HepG2 (cell line): Measurements from ENCODE around the gene TBC1D22A. TPM values are rescaled to one million over a fixed set of nuclear protein-coding genes. Genes with fewer than 3 reads are reported as not detected.

Source experiments
- ATAC-seq: fragments of 200-7000 bp; cut with Tn5 transposase; 3 replicates; pipeline ENCODE4 v1.9.1; 2020; ENCODE audit warnings: mild to moderate bottlenecking, moderate library complexity
- BruUV-seq: library from RNA; stranded (reverse); fragments of 400-500 nt; replicated peaks from 2 replicates; lab custom pipeline; 2021; lab: Mats Ljungman, UMichigan
- CTCF ChIA-PET: fragments of 300-600 bp; formaldehyde crosslinking; extraction: SDS; loops from one replicate; lab custom pipeline; 2021; ENCODE audit warnings: low total read pairs, inconsistent platforms, low intra/inter-chr PET ratio; lab: Yijun Ruan, JAX
- POLR2A ChIA-PET: fragments of 350-600 bp; sonication (Branson Sonifier 250); formaldehyde crosslinking; loops from one replicate; lab custom pipeline; 2020; ENCODE audit warnings: antibody characterized with exemption, inconsistent platforms; lab: Yijun Ruan, JAX
- DNase-seq: peaks from one replicate; pipeline ENCODE4 v3.0.0-alpha.2; 2015; ENCODE audit warnings: low spot score
- FAIRE-seq: peaks from 3 replicates; lab custom pipeline; 2011; peaks lifted over from hg19 to GRCh38; lab: Jason Lieb, UNC
- H2AFZ ChIP-seq: one replicate; pipeline ENCODE4 v1.6.1; 2011; ENCODE audit warnings: low read length, inconsistent platforms
- H3K27ac ChIP-seq: fragments of 300-600 bp; 3 replicates; pipeline ENCODE4 v1.8.0; 2011; ENCODE audit warnings: mixed run types, mild to moderate bottlenecking, mixed read lengths, low read length, inconsistent platforms; ENCODE audit not compliant: insufficient read depth; ENCODE audit errors: extremely low read length
- H3K27me3 ChIP-seq, 2 experiments: fragments of 200-600 bp in 1 of 2; 2 replicates in 1 of 2; 3 replicates in 1 of 2; pipeline versions ENCODE4 v1.6.0 to v1.8.0; 2011; ENCODE audit warnings: low read length in 2 of 2, mild to moderate bottlenecking in 2 of 2, moderate library complexity in 2 of 2, inconsistent platforms in 1 of 2; ENCODE audit not compliant: insufficient read depth in 2 of 2, control insufficient read depth in 1 of 2
- H3K36me3 ChIP-seq, 2 experiments: fragments of 200-600 bp in 1 of 2; replicated peaks in 1 of 2; 2 replicates in 1 of 2; 3 replicates in 1 of 2; pipeline versions ENCODE4 v1.5.1 to v1.8.0; 2011; ENCODE audit warnings: low read length in 2 of 2, inconsistent platforms in 1 of 2; ENCODE audit not compliant: insufficient read depth in 2 of 2, control insufficient read depth in 1 of 2
- H3K4me1 ChIP-seq: 2 replicates; pipeline ENCODE4 v1.5.1; 2012; ENCODE audit warnings: low read length, inconsistent platforms; ENCODE audit not compliant: insufficient read depth
- H3K4me2 ChIP-seq: 2 replicates; pipeline ENCODE4 v1.6.0; 2011; ENCODE audit warnings: low read depth, low read length, inconsistent platforms
- H3K4me3 ChIP-seq, 3 experiments: fragments of 200-600 bp in 1 of 3; sonication (generic), shearing (Covaris generic) in 1 of 3; replicated peaks in 1 of 3; 2 replicates each; pipeline ENCODE4 v1.5.1; 2011 to 2016; ENCODE audit warnings: low read length in 3 of 3, inconsistent platforms in 2 of 3, low read depth in 2 of 3, mild to moderate bottlenecking in 2 of 3, control low read depth in 1 of 3, mixed read lengths in 1 of 3; ENCODE audit not compliant: insufficient read depth in 1 of 3
- H3K79me2 ChIP-seq: one replicate; pipeline ENCODE4 v1.6.1; 2011; ENCODE audit warnings: low read length, inconsistent platforms; ENCODE audit not compliant: insufficient read depth
- H3K9ac ChIP-seq: 2 replicates; pipeline ENCODE4 v1.6.0; 2011; ENCODE audit warnings: mild to moderate bottlenecking, low read depth, low read length, inconsistent platforms; ENCODE audit not compliant: insufficient read depth
- H3K9me3 ChIP-seq: 2 replicates; pipeline ENCODE4 v1.5.1; 2012; ENCODE audit warnings: mild to moderate bottlenecking, low read length
- H4K20me1 ChIP-seq: 2 replicates; pipeline ENCODE4 v1.6.0; 2011; ENCODE audit warnings: inconsistent platforms, mild to moderate bottlenecking, low read length, moderate library complexity; ENCODE audit not compliant: insufficient read depth
- ARNT ChIP-seq: fragments of 450-650 bp; IDR thresholded peaks from 2 replicates; pipeline ENCODE4 v1.6.1; 2017
- CENPT ChIP-seq: sonication (generic); formaldehyde crosslinking; IDR thresholded peaks from 2 replicates; pipeline ENCODE4 v1.8.0; 2022; ENCODE audit warnings: low read depth, mild to moderate bottlenecking, moderate library complexity, missing genetic modification reagents
- ETV5 ChIP-seq: IDR thresholded peaks from 2 replicates; pipeline ENCODE4 v1.6.1; 2018; ENCODE audit warnings: missing biosample characterization, missing genetic modification reagents, inconsistent platforms, borderline replicate concordance
- FOXO1 ChIP-seq: sonication (generic); formaldehyde crosslinking; IDR thresholded peaks from 2 replicates; pipeline ENCODE4 v1.4.0; 2020; ENCODE audit warnings: missing genetic modification reagents
- HCFC1 ChIP-seq: fragments of 150-350 bp; IDR thresholded peaks from 2 replicates; pipeline ENCODE4 v1.6.1; 2014; ENCODE audit warnings: low read depth, low read length
- HDAC1 ChIP-seq: sonication (generic); formaldehyde crosslinking; IDR thresholded peaks from 2 replicates; pipeline ENCODE4 v1.5.1; 2020; ENCODE audit warnings: mild to moderate bottlenecking, missing genetic modification reagents
- HDAC2 ChIP-seq: sonication (generic); formaldehyde crosslinking; IDR thresholded peaks from 2 replicates; pipeline ENCODE4 v1.4.0; 2020; ENCODE audit warnings: missing genetic modification reagents
- KDM4B ChIP-seq: sonication (generic); formaldehyde crosslinking; IDR thresholded peaks from 2 replicates; pipeline ENCODE4 v1.4.0; 2020; ENCODE audit warnings: missing genetic modification reagents
- MATR3 ChIP-seq: sonication (generic); formaldehyde crosslinking; IDR thresholded peaks from 2 replicates; pipeline ENCODE4 v1.4.0; 2020; ENCODE audit warnings: missing genetic modification reagents
- MED1 ChIP-seq: sonication (generic); formaldehyde crosslinking; IDR thresholded peaks from 2 replicates; pipeline ENCODE4 v1.4.0; 2020; ENCODE audit warnings: missing genetic modification reagents
- NFIC ChIP-seq: IDR thresholded peaks from 2 replicates; pipeline ENCODE4 v1.6.1; 2012; ENCODE audit warnings: mild to moderate bottlenecking, low read length, inconsistent platforms
- PAF1 ChIP-seq: IDR thresholded peaks from 2 replicates; pipeline ENCODE4 v1.6.1; 2016; ENCODE audit warnings: missing genetic modification reagents, missing compliant biosample characterization
- RFX1 ChIP-seq: fragments of 450-650 bp; IDR thresholded peaks from 2 replicates; pipeline ENCODE4 v1.6.1; 2017
- ZFAT ChIP-seq: sonication (generic); formaldehyde crosslinking; conservative IDR thresholded peaks from 2 replicates; pipeline ENCODE4 v1.8.1; 2023; ENCODE audit warnings: missing genetic modification reagents, inconsistent platforms
- ZNF20 ChIP-seq: sonication (generic); formaldehyde crosslinking; IDR thresholded peaks from 2 replicates; pipeline ENCODE4 v1.4.0; 2020; ENCODE audit warnings: mild to moderate bottlenecking, moderate library complexity, missing genetic modification reagents
- ZNF430 ChIP-seq: sonication (generic); formaldehyde crosslinking; IDR thresholded peaks from 2 replicates; pipeline ENCODE4 v1.9.0; 2021; ENCODE audit warnings: mild to moderate bottlenecking, missing genetic modification reagents
- ZNF484 ChIP-seq: sonication (generic); formaldehyde crosslinking; IDR thresholded peaks from 2 replicates; pipeline ENCODE4 v1.5.1; 2020; ENCODE audit warnings: mild to moderate bottlenecking, low read depth, missing genetic modification reagents, borderline replicate concordance
- ZNF564 ChIP-seq: sonication (generic); formaldehyde crosslinking; IDR thresholded peaks from 2 replicates; pipeline ENCODE4 v1.8.1; 2023; ENCODE audit warnings: mild to moderate bottlenecking, missing genetic modification reagents
- ZNF660 ChIP-seq: sonication (generic); formaldehyde crosslinking; IDR thresholded peaks from 2 replicates; pipeline ENCODE4 v1.5.1; 2020; ENCODE audit warnings: mild to moderate bottlenecking, low read depth, missing genetic modification reagents, borderline replicate concordance
- WGBS: methylation state at CpG from one replicate; pipeline ENCODE4 v1.1.6; 2017; ENCODE audit warnings: low lambda C conversion rate; 5-methylcytosine and 5-hydroxymethylcytosine counted together
- in situ Hi-C: cut with HindIII; loops from 2 replicates; pipeline ENCODE4 v1.10.0; 2017; ENCODE audit warnings: low pct_unique_long_range_greater_than_20kb; ENCODE audit not compliant: extremely low pct_ligation_motif_present
- intact Hi-C: fragments of 100-400 bp; cut with micrococcal nuclease; formaldehyde crosslinking; loops from one replicate; pipeline ENCODE4 v1.10.0; 2022; ENCODE audit not compliant: unreplicated experiment
- polyA plus RNA-seq, 8 experiments: library from polyadenylated mRNA; depleted of rRNA in 3 of 8; stranded (reverse) in 7 of 8; unstranded in 1 of 8; fragments of >200 nt; fragmentation: Illumina TruSeq in 4 of 8; extraction: Trizol in 4 of 8; gene quantifications; 2 replicates each; pipeline versions ENCODE4 v1.2.1 to v1.2.3, GENCODE V29; 2011 to 2016; ENCODE audit warnings: low read depth in 4 of 8, missing spikeins in 1 of 8, mixed read lengths in 1 of 8; ENCODE audit not compliant: insufficient read depth in 1 of 8
- total RNA-seq, 5 experiments: library from RNA; depleted of rRNA; stranded (reverse); fragments of >200 nt; fragmentation: Illumina TruSeq; extraction: Trizol; gene quantifications; 2 replicates each; pipeline ENCODE4 v1.2.3, GENCODE V29; 2016; ENCODE audit warnings: low read depth in 1 of 5

The TBC1D22A gene
- total and polyA plus RNA-seq, 2 of the 13 experiments (the other 11 are each of a cell fraction or from before 2014, with no cell fraction given) = 17.3 to 18.0 TPM

DNA sequence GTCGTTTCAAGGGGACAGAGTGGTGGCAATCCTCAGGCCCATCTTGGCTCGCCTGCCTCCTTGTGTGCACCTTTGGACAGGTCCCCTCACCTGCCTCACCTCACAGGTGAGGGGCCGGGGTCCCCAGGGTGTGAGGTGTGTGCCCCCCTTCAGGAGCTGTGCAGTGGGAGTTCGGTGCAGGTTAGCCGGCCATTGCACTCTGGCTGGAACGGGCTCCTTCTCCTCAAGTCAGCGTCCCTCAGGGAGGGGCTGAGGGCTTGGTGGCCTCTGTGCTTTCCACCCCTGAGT, 269.1 kb downstream of the TBC1D22A start:
- Histone ChIP-seq H3K9ac (no peak overlapping the region), H3K79me2 (no peaks in the 10 kb centered on the region), H3K4me1 (no peaks in the 10 kb centered on the region), H3K27me3 (no peaks in the 10 kb centered on the region), H3K9me3 (no peaks in the 10 kb centered on the region), H3K27ac (no peak overlapping the region), H3K36me3 (peaks cover 0 to 5% of the 10 kb centered on the region in 2 experiments; a peak in 3 of 5 replicates), H2AFZ (no peak overlapping the region), H4K20me1 (no peaks in the 10 kb centered on the region), H3K4me3 (no peak overlapping the region), H3K4me2 (no peak overlapping the region)
- TF ChIP-seq ZNF20 (no peak), ZFAT (CRISPR knock-in tag) (no peak), KDM4B (CRISPR knock-in tag) (no peak), PAF1 (CRISPR knock-in tag) (no peak), MED1 (no peak), ZNF430 (CRISPR knock-in tag) (no peak), FOXO1 (CRISPR knock-in tag) (no peak), NFIC (no peak), HCFC1 (no peak), MATR3 (no peak), HDAC1 (CRISPR knock-in tag) (no peak), CENPT (CRISPR knock-in tag) (no peak), ZNF564 (no peak), ZNF484 (CRISPR knock-in tag) (no peak), ARNT (no peak), ETV5 (CRISPR knock-in tag) (no peak), HDAC2 (CRISPR knock-in tag) (no peak), ZNF660 (CRISPR knock-in tag) (no peak), RFX1 (no peak)
- no peak for DNase-seq
- ATAC-seq = no peak
- CTCF ChIA-PET = no interaction called here
- WGBS = 100% methylated on average over 1 of the region's 7 CpGs
- in situ Hi-C loops (no loop called here), intact Hi-C loops (no loop called here)
- no TSS peak for BruUV-seq
- POLR2A ChIA-PET = no interaction called here
- no peak for FAIRE-seq
